CD4-positive, alpha-beta T cell (primary cell): ENCODE measurements around the gene TLK1. TPM values are rescaled to one million over a fixed set of nuclear protein-coding genes. Genes with fewer than 3 reads are reported as not detected.

Source experiments
- ATAC-seq: fragments of 200-7000 bp; cut with Tn5 transposase; one replicate; pipeline ENCODE4 v1.10.0; 2022; ENCODE audit warnings: mild to moderate bottlenecking; ENCODE audit not compliant: poor library complexity
- CTCF ChIA-PET: fragments of 350-600 bp; sonication (Branson Sonifier 250); formaldehyde crosslinking; loops from one replicate; lab custom pipeline; 2021; ENCODE audit warnings: antibody characterized with exemption, inconsistent platforms; lab: Charles Lee
- POLR2A ChIA-PET: fragments of 350-600 bp; sonication (Branson Sonifier 250); formaldehyde crosslinking; loops from one replicate; lab custom pipeline; 2021; ENCODE audit warnings: antibody characterized with exemption, inconsistent platforms; lab: Charles Lee
- DNase-seq, 14 experiments: peaks; one replicate each; pipeline ENCODE4 v3.0.0-alpha.2; 2013 to 2020; ENCODE audit warnings: mixed read lengths in 2 of 14
- H3K27ac ChIP-seq, 2 donors: one replicate each; pipeline versions ENCODE4 v1.5.1 to v1.7.0; 2013; ENCODE audit warnings: low read length in 2 of 2, low read depth in 1 of 2, mild to moderate bottlenecking in 1 of 2
- H3K27me3 ChIP-seq, 2 experiments: 1 replicate in 1 of 2; 2 replicates in 1 of 2; pipeline versions ENCODE4 v1.6.1 to v1.7.0; 2013; ENCODE audit warnings: low read length in 2 of 2, control low read depth in 1 of 2, mild to moderate bottlenecking in 1 of 2, moderate library complexity in 1 of 2; ENCODE audit not compliant: insufficient read depth in 2 of 2, control insufficient read depth in 1 of 2
- H3K36me3 ChIP-seq: one replicate; pipeline ENCODE4 v1.6.1; 2013; ENCODE audit warnings: low read length, control low read depth; ENCODE audit not compliant: insufficient read depth
- H3K4me1 ChIP-seq: one replicate; pipeline ENCODE4 v1.6.1; 2013; ENCODE audit warnings: low read length, control low read depth; ENCODE audit not compliant: insufficient read depth
- H3K4me3 ChIP-seq: one replicate; pipeline ENCODE4 v1.5.1; 2013; ENCODE audit warnings: mild to moderate bottlenecking, low read length, moderate library complexity
- H3K9me3 ChIP-seq, 2 experiments: 1 replicate in 1 of 2; 2 replicates in 1 of 2; pipeline versions ENCODE4 v1.6.1 to v1.7.0; 2013; ENCODE audit warnings: low read length in 2 of 2, mild to moderate bottlenecking in 2 of 2, control low read depth in 1 of 2, moderate library complexity in 1 of 2; ENCODE audit not compliant: control insufficient read depth in 1 of 2, insufficient read depth in 1 of 2
- H3K27ac Mint-ChIP-seq: one replicate; pipeline ENCODE4 v1.8.0; 2020; ENCODE audit warnings: mixed read lengths
- H3K27me3 Mint-ChIP-seq: one replicate; pipeline ENCODE4 v1.8.0; 2021; ENCODE audit warnings: mixed read lengths
- H3K36me3 Mint-ChIP-seq: one replicate; pipeline ENCODE4 v1.8.0; 2021; ENCODE audit warnings: low read depth, mixed read lengths
- H3K4me1 Mint-ChIP-seq: one replicate; pipeline ENCODE4 v1.8.0; 2021; ENCODE audit warnings: low read depth, mixed read lengths
- H3K4me3 Mint-ChIP-seq: one replicate; pipeline ENCODE4 v1.8.0; 2020; ENCODE audit warnings: mild to moderate bottlenecking, mixed read lengths
- H3K9me3 Mint-ChIP-seq: one replicate; pipeline ENCODE4 v1.8.0; 2020; ENCODE audit warnings: mixed read lengths
- intact Hi-C, 2 experiments: fragments of 100-400 bp; cut with DNase I in 1 of 2; cut with micrococcal nuclease in 1 of 2; formaldehyde crosslinking; loops; one replicate each; pipeline versions ENCODE4 v1.15.1 to v1.9.0; 2023 to 2025; cut with DNase I, micrococcal nuclease
- total RNA-seq, 174 experiments: library from RNA in 2 of 174; stranded (reverse) in 2 of 174; gene quantifications; one replicate each; pipeline ENCODE4 v1.2.3 and lab custom pipeline; 2021 to 2026
- TF ChIP-seq, protein P1 (sequence below): fragments of 200-600 bp; IDR thresholded peaks from one replicate; pipeline ENCODE4 v1.8.0; 2022; ENCODE audit warnings: antibody characterized with exemption, mild to moderate bottlenecking

The TLK1 gene
- total RNA-seq, 2 experiments from 2014 or later, result 135 to 138 TPM

DNA sequence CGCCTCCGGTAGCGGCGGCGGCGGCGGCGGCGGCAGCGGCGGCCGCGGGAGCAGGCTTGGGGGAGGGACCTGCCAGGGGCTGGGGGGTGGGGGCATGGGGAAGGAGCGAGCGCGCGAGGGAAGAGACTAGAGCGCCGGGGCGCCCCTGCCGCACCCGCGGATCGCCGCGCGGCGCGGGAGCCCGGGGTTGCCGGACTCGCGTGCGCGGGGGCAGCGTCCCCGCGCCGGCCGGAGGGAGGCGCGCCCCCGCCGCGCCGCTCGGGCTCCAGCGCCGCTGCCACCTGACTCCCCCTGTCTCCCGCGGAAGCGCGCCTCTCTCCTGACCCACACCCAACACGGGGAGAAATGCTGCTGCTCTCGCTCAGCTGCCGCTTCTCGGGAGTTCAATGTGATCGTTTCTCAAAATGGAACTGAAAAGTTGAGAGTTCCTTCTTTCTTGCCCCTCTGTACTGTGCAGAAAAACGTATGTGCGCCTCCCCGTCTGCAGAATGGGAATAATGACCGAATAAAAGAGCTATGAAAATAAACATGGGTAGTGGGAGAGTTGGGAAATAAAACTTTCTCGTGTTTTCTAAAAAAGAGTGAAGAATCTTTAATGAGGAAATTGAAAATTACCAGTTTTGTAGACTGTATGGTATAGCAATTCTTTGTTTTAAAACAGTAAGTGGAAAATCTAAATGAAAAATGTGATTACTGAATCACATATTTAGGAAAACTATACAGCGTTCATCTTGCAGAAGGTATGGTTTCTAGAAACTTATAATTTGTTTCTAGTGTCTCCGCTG lies 455 bp upstream of the TLK1 start:
- Mint-ChIP-seq H3K36me3 (peaks cover 21% of the 10 kb centered on the region), H3K4me1 (peaks cover 68% of the 10 kb centered on the region), H3K9me3 (no peaks in the 10 kb centered on the region), H3K4me3 (peak overlapping the region; percentile 96), H3K27ac (peak overlapping the region; percentile 95), H3K27me3 (no peaks in the 10 kb centered on the region)
- Histone ChIP-seq H3K36me3 (no peaks in the 10 kb centered on the region), H3K27ac (peak overlapping the region; percentile 59 to 71), H3K4me1 (peaks cover 30% of the 10 kb centered on the region), H3K27me3 (no peaks in the 10 kb centered on the region), H3K9me3 (no peaks in the 10 kb centered on the region), H3K4me3 (peak overlapping the region; percentile 86)
- DNase-seq (peak in 11 of 14 experiments; percentile 19 to 86 (median 52)), ATAC-seq (peak; percentile 14)
- ChIA-PET POLR2A (interaction anchor here (0.7 to 4.5 kb wide), 9 partner anchors 10 to 273 kb away, joined by 3 to 43 read pairs (median 14); partner anchors contain the start of genes DCAF17 and GORASP2), CTCF (interaction anchor here (1.0 to 2.2 kb wide), 4 partner anchors 9 to 273 kb away, joined by 3 to 9 read pairs (median 4); partner anchors contain the start of genes DCAF17, GORASP2 and METTL8)
- TF ChIP-seq, protein P1, sequence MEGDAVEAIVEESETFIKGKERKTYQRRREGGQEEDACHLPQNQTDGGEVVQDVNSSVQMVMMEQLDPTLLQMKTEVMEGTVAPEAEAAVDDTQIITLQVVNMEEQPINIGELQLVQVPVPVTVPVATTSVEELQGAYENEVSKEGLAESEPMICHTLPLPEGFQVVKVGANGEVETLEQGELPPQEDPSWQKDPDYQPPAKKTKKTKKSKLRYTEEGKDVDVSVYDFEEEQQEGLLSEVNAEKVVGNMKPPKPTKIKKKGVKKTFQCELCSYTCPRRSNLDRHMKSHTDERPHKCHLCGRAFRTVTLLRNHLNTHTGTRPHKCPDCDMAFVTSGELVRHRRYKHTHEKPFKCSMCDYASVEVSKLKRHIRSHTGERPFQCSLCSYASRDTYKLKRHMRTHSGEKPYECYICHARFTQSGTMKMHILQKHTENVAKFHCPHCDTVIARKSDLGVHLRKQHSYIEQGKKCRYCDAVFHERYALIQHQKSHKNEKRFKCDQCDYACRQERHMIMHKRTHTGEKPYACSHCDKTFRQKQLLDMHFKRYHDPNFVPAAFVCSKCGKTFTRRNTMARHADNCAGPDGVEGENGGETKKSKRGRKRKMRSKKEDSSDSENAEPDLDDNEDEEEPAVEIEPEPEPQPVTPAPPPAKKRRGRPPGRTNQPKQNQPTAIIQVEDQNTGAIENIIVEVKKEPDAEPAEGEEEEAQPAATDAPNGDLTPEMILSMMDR, result no peak
- intact Hi-C loops, result loop anchor here (2.0 to 10.0 kb wide), 4 partner anchors 46 to 271 kb away; partner anchors contain the start of genes DCAF17 (in 1 of the 2) and METTL8 (in 1 of the 2)

DNA sequence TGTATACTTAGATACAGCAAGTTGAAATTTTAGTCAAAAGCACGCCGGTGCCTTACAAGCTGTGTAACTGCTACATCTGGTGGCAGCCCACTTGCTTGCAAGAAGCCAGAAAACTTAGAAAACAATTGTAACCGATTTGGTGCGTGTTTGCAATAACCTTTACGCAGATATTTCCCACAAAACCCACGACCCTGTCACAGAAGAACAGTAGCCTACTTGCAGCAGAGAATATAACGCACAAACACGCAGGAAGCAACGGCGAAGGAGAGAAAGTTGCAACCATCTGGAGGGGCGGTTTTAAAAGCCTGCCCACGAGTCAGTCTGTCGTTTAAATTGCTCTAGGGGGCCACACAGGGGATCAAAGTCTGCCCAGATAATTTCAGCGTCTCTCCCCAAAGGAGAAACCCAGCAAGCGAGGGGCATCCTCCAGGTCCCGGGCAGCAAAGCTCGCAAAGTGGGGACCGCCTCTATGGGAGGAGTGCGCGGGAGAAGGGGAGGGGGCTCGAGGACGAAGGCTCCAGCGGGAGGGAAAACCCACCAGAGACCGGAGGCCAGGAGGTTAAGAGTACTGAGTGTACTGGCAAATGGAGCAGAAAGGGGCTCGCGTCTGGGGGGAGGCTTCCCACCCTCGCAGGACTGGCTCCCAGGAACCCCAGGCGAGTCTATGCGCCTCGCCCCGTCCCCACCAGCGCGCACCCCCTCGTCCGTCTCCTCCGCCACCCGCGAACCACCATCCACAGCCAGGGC lies 1.1 kb downstream of the TLK1 start:
- DNase-seq (peak; percentile 30 to 90 (median 55)), ATAC-seq (peak; percentile 49)
- H3K36me3 Mint-ChIP-seq, result peaks cover 21% of the 10 kb centered on the region
- Histone ChIP-seq H3K36me3 (no peaks in the 10 kb centered on the region), H3K4me1 (peaks cover 27% of the 10 kb centered on the region), H3K9me3 (no peaks in the 10 kb centered on the region), H3K27ac (peak overlapping the region; percentile 58 to 95), H3K4me3 (peak overlapping the region; percentile 86), H3K27me3 (no peaks in the 10 kb centered on the region)
- CTCF ChIA-PET, result interaction anchor here (0.7 to 4.0 kb wide), 13 partner anchors 12 to 256 kb away, joined by 3 to 27 read pairs (median 6); partner anchors contain the start of gene GORASP2
- peaks cover 84% of the 10 kb centered on the region for H3K4me1 Mint-ChIP-seq
- no peaks in the 10 kb centered on the region for H3K9me3 Mint-ChIP-seq
- POLR2A ChIA-PET, result interaction anchor here (0.9 to 4.5 kb wide), 16 partner anchors 10 to 279 kb away, joined by 3 to 43 read pairs (median 4); partner anchors contain the start of genes DCAF17, GORASP2 and METTL8
- peak overlapping the region; percentile 95 for H3K27ac Mint-ChIP-seq
- no peaks in the 10 kb centered on the region for H3K27me3 Mint-ChIP-seq
- TF ChIP-seq, protein P1, result peak; percentile 67
- peak overlapping the region; percentile 90 for H3K4me3 Mint-ChIP-seq
- intact Hi-C loops, result loop anchor here (1.0 to 10.0 kb wide), 13 partner anchors 37 to 273 kb away; partner anchors contain the start of genes GORASP2 (in 2 of the 2), DCAF17 (in 1 of the 2) and METTL8 (in 1 of the 2)
